ENCODE results near the gene CCR1. TPM values are rescaled to one million over a fixed set of nuclear protein-coding genes. Genes with fewer than 3 reads are reported as not detected.

Gene CCR1
- not detected in 5 replicates for total RNA-seq (2022; extraction: Qiagen RNA extraction; ENCODE audit: low read depth)

DNA sequence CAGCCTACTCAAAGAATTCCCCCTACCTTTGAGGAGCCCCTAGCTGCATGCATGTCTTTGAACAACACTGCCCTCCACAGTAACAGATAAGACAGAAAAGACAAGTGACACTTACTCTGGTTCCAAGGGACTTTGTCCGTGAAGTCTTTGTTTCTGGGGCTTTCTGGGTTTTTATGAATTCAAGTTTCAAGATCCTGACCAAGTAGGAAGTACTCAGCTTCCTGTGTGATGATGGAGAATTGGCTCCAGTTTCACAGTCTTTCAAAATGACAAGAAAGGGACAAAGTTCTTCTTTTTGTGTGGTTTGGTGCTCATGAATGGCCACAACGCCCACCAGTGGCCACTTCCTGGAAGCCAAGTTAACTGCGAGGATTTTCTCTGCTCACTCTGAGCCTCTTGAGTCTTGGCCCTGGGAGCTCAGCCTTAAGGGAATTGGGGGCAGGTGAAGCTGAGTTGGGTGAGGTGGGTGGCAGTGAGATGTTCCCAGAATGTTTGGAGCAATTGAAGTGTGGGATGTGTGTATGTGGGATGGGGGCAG is at the start of gene CCR1:
CCR1 (minus strand) TSS at position 147 of the 538 bp plus-strand sequence. CDS start 4,000 bp downstream, outside the sequence.

DNA sequence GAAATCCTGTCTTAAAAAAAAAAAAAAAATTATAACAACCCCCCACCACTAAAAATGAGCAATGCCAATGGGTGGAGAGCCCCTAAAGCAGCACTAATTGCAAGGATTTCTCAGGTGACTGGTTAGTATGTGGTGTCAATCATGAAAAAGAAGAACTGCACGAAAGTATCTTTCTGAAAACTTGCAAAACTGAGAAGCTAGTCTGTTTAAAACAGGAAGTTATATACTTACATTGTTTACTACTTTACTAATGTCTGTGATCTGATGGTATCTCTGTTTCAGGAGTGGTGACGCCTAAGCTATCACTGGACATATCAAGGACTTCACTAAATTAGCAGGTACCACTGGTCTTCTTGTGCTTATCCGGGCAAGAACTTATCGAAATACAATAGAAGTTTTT is 34.0 kb upstream of the CCR1 start, which contains the start of gene CCR3:
CCR3 (plus strand) TSS at position 341 of the 400 bp plus-strand sequence. CDS start 22,699 bp downstream, outside the sequence.

Other genes starting within 250 kb of the CCR1 start
- 4.0 to 5.4 TPM (median 4.9 TPM) in 5 replicates for gene FYCO1, start 212.5 kb downstream of the CCR1 start, total RNA-seq (2022; extraction: Qiagen RNA extraction; ENCODE audit: low read depth)
- not detected in 5 replicates for gene XCR1, start 180.8 kb downstream of the CCR1 start, total RNA-seq (2022; extraction: Qiagen RNA extraction; ENCODE audit: low read depth)
- gene CCR3, start 34.1 kb upstream of the CCR1 start, total RNA-seq (2022; extraction: Qiagen RNA extraction; ENCODE audit: low read depth) = not detected in 5 replicates
- not detected in 5 replicates for gene CCR2, start 145.8 kb upstream of the CCR1 start, total RNA-seq (2022; extraction: Qiagen RNA extraction; ENCODE audit: low read depth)
- not detected in 5 replicates for gene CCR5, start 162.6 kb upstream of the CCR1 start, total RNA-seq (2022; extraction: Qiagen RNA extraction; ENCODE audit: low read depth)
- 0.09 to 0.15 TPM in 2 of 5 replicates, not detected in the others for gene CCRL2, start 198.9 kb upstream of the CCR1 start, total RNA-seq (2022; extraction: Qiagen RNA extraction; ENCODE audit: low read depth)

Measured in A549 treated with GW870086 at 1 μM for 4 hours (cell line).